ENCODE results near the gene MYO5B.

DNA sequence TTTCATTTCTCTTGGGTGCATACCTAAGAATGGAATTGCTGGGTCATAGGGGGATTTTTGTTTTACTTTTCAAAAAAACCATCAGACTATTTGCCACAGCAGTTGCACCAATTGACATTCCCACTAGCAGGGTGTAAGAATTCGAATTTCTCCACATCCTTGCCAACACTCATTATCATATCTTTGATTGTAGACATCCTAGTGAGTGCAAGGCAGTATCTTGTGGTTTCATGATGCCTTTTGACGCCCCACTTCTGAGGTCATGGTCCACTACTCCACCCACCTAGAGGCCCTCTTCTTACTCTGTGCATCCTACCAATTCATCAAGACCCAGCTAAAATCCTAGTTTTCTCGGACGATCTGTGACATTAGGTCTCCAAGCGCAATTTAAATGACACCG is 161.9 kb downstream of the MYO5B start:
- TF ChIP-seq, protein P1, sequence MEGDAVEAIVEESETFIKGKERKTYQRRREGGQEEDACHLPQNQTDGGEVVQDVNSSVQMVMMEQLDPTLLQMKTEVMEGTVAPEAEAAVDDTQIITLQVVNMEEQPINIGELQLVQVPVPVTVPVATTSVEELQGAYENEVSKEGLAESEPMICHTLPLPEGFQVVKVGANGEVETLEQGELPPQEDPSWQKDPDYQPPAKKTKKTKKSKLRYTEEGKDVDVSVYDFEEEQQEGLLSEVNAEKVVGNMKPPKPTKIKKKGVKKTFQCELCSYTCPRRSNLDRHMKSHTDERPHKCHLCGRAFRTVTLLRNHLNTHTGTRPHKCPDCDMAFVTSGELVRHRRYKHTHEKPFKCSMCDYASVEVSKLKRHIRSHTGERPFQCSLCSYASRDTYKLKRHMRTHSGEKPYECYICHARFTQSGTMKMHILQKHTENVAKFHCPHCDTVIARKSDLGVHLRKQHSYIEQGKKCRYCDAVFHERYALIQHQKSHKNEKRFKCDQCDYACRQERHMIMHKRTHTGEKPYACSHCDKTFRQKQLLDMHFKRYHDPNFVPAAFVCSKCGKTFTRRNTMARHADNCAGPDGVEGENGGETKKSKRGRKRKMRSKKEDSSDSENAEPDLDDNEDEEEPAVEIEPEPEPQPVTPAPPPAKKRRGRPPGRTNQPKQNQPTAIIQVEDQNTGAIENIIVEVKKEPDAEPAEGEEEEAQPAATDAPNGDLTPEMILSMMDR (IDR thresholded peaks at IDR 0.05), result no peak
- TF ChIP-seq POLR2A (IDR thresholded peaks at IDR 0.05), result no peak
- TF ChIP-seq EP300 (IDR thresholded peaks at IDR 0.05), result no peak
